ENCODE measurements around the gene HEPHL1.

The HEPHL1 gene

DNA sequence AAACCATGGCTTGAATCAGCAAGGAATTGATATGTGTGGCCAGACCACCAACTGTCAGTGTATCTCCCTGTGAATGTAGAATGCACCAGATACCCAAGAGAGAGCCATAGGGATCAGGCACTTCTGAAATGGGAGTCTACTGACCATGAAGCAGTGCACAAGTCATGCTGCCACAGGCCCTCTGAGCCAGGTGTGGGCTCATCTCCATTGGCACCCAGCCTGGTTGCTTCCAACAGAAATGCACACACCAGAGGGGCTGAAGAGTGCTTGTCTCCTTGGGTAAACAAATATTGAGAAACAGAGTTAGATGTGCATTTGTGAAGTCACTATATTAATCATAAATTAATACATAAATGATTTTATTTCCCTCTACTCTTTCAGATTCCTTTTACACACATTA, 79.1 kb downstream of the HEPHL1 start:
- Histone ChIP-seq H3K27ac (no peak overlapping the region), H3K36me3 (no peaks in the 10 kb centered on the region), H3K27me3 (ENCODE audit: insufficient read depth, low read depth, severe bottlenecking) (no peaks in the 10 kb centered on the region), H3K4me3 (ENCODE audit: low read depth, low read length) (no peak overlapping the region), H3K9me3 (ENCODE audit: severe bottlenecking) (peaks cover 8% of the 10 kb centered on the region)
- TF ChIP-seq, protein P1, sequence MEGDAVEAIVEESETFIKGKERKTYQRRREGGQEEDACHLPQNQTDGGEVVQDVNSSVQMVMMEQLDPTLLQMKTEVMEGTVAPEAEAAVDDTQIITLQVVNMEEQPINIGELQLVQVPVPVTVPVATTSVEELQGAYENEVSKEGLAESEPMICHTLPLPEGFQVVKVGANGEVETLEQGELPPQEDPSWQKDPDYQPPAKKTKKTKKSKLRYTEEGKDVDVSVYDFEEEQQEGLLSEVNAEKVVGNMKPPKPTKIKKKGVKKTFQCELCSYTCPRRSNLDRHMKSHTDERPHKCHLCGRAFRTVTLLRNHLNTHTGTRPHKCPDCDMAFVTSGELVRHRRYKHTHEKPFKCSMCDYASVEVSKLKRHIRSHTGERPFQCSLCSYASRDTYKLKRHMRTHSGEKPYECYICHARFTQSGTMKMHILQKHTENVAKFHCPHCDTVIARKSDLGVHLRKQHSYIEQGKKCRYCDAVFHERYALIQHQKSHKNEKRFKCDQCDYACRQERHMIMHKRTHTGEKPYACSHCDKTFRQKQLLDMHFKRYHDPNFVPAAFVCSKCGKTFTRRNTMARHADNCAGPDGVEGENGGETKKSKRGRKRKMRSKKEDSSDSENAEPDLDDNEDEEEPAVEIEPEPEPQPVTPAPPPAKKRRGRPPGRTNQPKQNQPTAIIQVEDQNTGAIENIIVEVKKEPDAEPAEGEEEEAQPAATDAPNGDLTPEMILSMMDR (IDR thresholded peaks at IDR 0.05; ENCODE audit: low read depth, low read length): no peak
- DNase-seq: no peak

DNA sequence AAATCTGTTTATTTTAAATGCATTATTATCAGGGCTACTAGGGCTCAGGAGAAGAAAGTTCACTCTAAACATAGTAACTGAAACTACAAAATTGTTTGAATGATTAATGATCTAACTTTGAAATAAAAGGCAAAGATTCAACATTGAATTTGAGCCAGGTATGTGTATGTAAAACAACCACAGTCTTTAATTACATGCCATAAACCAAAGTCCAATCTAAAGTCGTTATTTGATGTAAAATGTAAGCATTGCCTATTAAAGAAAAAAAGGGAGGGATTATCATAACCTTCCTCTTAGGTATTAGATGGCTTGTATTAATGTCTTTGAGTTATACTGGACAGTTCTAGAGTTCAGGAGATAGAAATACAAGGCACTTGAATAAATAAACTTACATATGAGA, 82.3 kb downstream of the HEPHL1 start:
- Histone ChIP-seq H3K27ac (no peak overlapping the region), H3K27me3 (ENCODE audit: insufficient read depth, low read depth, severe bottlenecking) (no peaks in the 10 kb centered on the region), H3K9me3 (ENCODE audit: severe bottlenecking) (peaks cover 8% of the 10 kb centered on the region), H3K4me3 (ENCODE audit: low read depth, low read length) (no peak overlapping the region), H3K36me3 (no peaks in the 10 kb centered on the region)
- DNase-seq: no peak
- TF ChIP-seq, protein P1 (IDR thresholded peaks at IDR 0.05; ENCODE audit: low read depth, low read length): no peak

DNA sequence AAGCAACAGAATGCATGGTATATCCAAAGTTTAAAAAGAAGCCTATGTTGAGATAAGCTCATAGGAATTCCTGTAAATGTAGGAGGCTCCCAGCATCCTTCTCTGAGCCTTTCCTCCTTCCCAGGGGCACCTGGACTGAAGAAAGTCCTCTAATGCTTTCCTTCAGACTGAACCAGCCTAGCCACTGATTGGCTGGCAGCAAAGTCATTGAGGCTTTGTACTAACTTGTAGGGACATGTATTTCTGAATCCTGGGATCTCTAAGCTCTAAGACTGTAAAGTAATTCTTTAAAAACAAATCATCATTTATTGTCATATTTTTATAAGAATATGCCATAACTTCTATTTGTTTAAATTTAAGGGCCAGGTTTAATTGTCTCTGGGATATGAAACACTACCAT, 83.6 kb downstream of the HEPHL1 start:
- Histone ChIP-seq H3K36me3 (no peaks in the 10 kb centered on the region), H3K27me3 (ENCODE audit: insufficient read depth, low read depth, severe bottlenecking) (no peaks in the 10 kb centered on the region)
- TF ChIP-seq, protein P1 (IDR thresholded peaks at IDR 0.05; ENCODE audit: low read depth, low read length): no peak

DNA sequence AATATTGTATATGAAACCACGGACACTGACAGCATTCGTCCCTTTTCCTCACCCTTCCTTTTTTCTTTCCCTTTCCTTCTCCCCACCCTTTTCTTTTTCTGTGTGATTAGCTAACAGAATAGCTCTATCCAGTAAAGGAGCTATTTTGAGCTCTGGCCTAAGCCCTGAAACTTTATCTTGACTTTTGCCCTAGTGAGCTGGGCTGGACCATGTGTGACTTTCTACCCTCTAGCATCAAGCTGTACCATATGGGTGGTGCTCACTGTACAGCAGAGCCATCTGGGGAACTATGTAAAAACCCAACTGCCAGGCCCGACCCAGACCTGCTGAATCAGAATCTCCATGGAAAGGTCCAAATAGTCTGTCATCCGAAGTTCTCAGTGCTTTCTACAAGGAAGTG, 85.6 kb downstream of the HEPHL1 start:
- Histone ChIP-seq H3K9me3 (ENCODE audit: severe bottlenecking) (no peaks in the 10 kb centered on the region), H3K36me3 (no peaks in the 10 kb centered on the region), H3K27me3 (ENCODE audit: insufficient read depth, low read depth, severe bottlenecking) (no peaks in the 10 kb centered on the region), H3K4me3 (ENCODE audit: low read depth, low read length) (no peak overlapping the region), H3K27ac (no peak overlapping the region)
- TF ChIP-seq, protein P1 (IDR thresholded peaks at IDR 0.05; ENCODE audit: low read depth, low read length): no peak
- DNase-seq: no peak

More for the DNA sequence above, 83.6 kb downstream of the HEPHL1 start:
- Histone ChIP-seq H3K9me3 (ENCODE audit: severe bottlenecking) (peaks cover 3% of the 10 kb centered on the region), H3K4me3 (ENCODE audit: low read depth, low read length) (no peak overlapping the region), H3K27ac (no peak overlapping the region)
- no peak for DNase-seq

DNA sequence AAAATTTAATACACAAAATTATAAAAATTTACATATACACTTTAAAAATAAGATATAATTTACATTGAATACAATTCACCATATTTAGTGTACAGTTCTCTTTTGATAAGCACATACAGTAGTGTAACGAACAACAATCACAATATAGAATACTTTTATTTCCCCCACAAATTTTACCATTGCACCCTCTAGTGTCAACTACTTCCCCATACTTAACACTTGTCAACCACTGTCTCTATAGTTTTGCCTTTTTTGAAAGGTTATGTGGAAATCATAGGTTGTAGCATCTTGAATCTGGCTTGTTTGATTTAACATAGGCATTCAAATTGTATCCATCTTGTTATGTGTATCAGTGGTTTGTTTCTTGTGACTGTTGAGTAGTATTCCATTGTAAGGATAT, 86.2 kb downstream of the HEPHL1 start:
- Histone ChIP-seq H3K27ac (no peak overlapping the region), H3K9me3 (ENCODE audit: severe bottlenecking) (no peaks in the 10 kb centered on the region), H3K4me3 (ENCODE audit: low read depth, low read length) (no peak overlapping the region), H3K27me3 (ENCODE audit: insufficient read depth, low read depth, severe bottlenecking) (no peaks in the 10 kb centered on the region), H3K36me3 (no peaks in the 10 kb centered on the region)
- DNase-seq: no peak
- TF ChIP-seq, protein P1 (IDR thresholded peaks at IDR 0.05; ENCODE audit: low read depth, low read length): no peak

DNA sequence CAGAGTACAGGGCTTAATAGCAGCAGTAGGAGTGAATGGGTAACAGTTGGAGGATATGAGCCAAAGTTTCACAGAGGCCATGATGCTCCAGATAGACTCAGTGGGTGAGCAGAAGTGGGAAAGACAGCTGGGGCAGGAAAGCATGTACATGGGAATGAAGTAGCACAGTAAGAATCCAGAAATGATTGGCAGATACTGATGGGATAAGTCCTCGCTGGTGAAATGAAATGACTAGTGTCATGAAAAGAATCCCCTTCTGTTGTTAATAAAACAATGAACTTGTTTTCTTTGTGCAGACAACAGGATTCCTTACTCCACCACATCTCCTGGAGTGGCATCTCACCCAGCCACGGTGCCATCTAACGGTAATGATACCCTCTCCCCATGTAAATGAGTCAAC, 90.1 kb downstream of the HEPHL1 start:
- no peak for DNase-seq
- TF ChIP-seq, protein P1 (IDR thresholded peaks at IDR 0.05; ENCODE audit: low read depth, low read length): no peak
- H3K27me3 ChIP-seq (ENCODE audit: insufficient read depth, low read depth, severe bottlenecking): no peaks in the 10 kb centered on the region

More for the DNA sequence above, 90.1 kb downstream of the HEPHL1 start:
- Histone ChIP-seq H3K36me3 (no peaks in the 10 kb centered on the region), H3K9me3 (ENCODE audit: severe bottlenecking) (no peaks in the 10 kb centered on the region), H3K4me3 (ENCODE audit: low read depth, low read length) (no peak overlapping the region), H3K27ac (no peak overlapping the region)

Data from WERI-Rb-1 (cell line).